K562 (cell line): ENCODE results near the gene CLDN7. TPM values are rescaled to one million over a fixed set of nuclear protein-coding genes. Genes with fewer than 3 reads are reported as not detected.

Experiments
- CEBPZ ChIP-seq: fragments of 150-350 bp; IDR thresholded peaks from 2 replicates; pipeline ENCODE4 v1.6.1; 2014; ENCODE audit warnings: low read depth, mild to moderate bottlenecking, low read length, borderline replicate concordance
- FUS ChIP-seq: fragments of 200-400 bp; formaldehyde crosslinking; optimal IDR thresholded peaks from 2 replicates; pipeline ENCODE3; 2017; ENCODE audit warnings: low read depth, low read length
- JUND ChIP-seq, 2 experiments: IDR thresholded peaks; 2 replicates in 1 of 2; 3 replicates in 1 of 2; pipeline ENCODE4 v1.6.1; 2011; ENCODE audit warnings: borderline replicate concordance in 2 of 2, low read depth in 2 of 2, low read length in 2 of 2, improper control_type of control experiment in 1 of 2, missing biosample characterization in 1 of 2, missing genetic modification characterization in 1 of 2, missing genetic modification reagents in 1 of 2
- KAT2B ChIP-seq: IDR thresholded peaks from one replicate; pipeline ENCODE4 v1.6.1; 2012; ENCODE audit warnings: low read depth, mild to moderate bottlenecking, control low read depth, inconsistent platforms, low read length, moderate library complexity
- ZBTB7A ChIP-seq: IDR thresholded peaks from 2 replicates; pipeline ENCODE4 v1.6.1; 2011; ENCODE audit warnings: low read depth, mild to moderate bottlenecking, low read length, moderate library complexity, borderline replicate concordance; ENCODE audit not compliant: control insufficient read depth
- ZC3H4 ChIP-seq: sonication (generic); formaldehyde crosslinking; IDR thresholded peaks from 2 replicates; pipeline ENCODE4 v1.9.0; 2021; ENCODE audit warnings: missing genetic modification reagents, borderline replicate concordance
- ZNF354B ChIP-seq: fragments of 250-450 bp; sonication (Bioruptor Pico); IDR thresholded peaks from 2 replicates; pipeline ENCODE4 v1.4.0; 2020
- ZNF518B ChIP-seq: fragments of 250-450 bp; sonication (Bioruptor Pico); IDR thresholded peaks from 2 replicates; pipeline ENCODE4 v1.5.0; 2021; ENCODE audit warnings: mild to moderate bottlenecking, moderate library complexity
- ZNF717 ChIP-seq: fragments of 250-450 bp; sonication (Bioruptor Pico); IDR thresholded peaks from 2 replicates; pipeline ENCODE4 v1.5.0; 2021
- ZNF764 ChIP-seq: fragments of 250-450 bp; sonication (Bioruptor Pico); IDR thresholded peaks from 2 replicates; pipeline ENCODE4 v1.4.0; 2020; ENCODE audit warnings: low read depth, mild to moderate bottlenecking, moderate library complexity
- ZNF77 ChIP-seq: fragments of 250-450 bp; sonication (Bioruptor Pico); IDR thresholded peaks from 2 replicates; pipeline ENCODE4 v1.5.0; 2020
- polyA plus RNA-seq, 8 experiments: library from polyadenylated mRNA; depleted of rRNA in 4 of 8; stranded (reverse) in 5 of 8; unstranded in 3 of 8; fragments of >200 nt; fragmentation: Nextera tagmentation in 2 of 8; fragmentation: Illumina TruSeq in 1 of 8; extraction: Ambion mirVana in 2 of 8; extraction: Trizol in 1 of 8; gene quantifications; 2 replicates each; pipeline versions ENCODE4 v1.2.1 to v1.2.3, GENCODE V29; 2011 to 2014; ENCODE audit warnings: inconsistent platforms in 1 of 8, missing spikeins in 1 of 8
- total RNA-seq, 7 experiments: library from RNA; depleted of rRNA in 6 of 7; stranded (reverse); fragments of >200 nt in 6 of 7; fragmentation: Illumina TruSeq in 2 of 7; extraction: Trizol in 2 of 7; gene quantifications; 2 replicates each; pipeline versions ENCODE4 v1.2.1 to v1.2.3, GENCODE V29; 2011 to 2021; ENCODE audit warnings: low replicate concordance in 1 of 7
- TF ChIP-seq, protein P1 (sequence below): fragments of 450-650 bp; formaldehyde crosslinking; IDR thresholded peaks from 2 replicates; pipeline ENCODE4 v1.4.0; 2020; ENCODE audit warnings: mild to moderate bottlenecking, moderate library complexity
- TF ChIP-seq, protein P2 (sequence below): fragments of 250-450 bp; sonication (Bioruptor Pico); IDR thresholded peaks from 2 replicates; pipeline ENCODE4 v1.5.0; 2020; ENCODE audit warnings: mild to moderate bottlenecking, borderline replicate concordance

CLDN7 gene
- total and polyA plus RNA-seq, 9 of the 15 experiments (the other 6 are each of a cell fraction or from before 2014, with no cell fraction given): 2.2 to 14.5 (median 7.6) TPM

GRCh38 chr17:7219812-7220592, 42.3 kb downstream of the CLDN7 start, which contains the start of the genes ACADVL and DLG4 (continued):
- TF ChIP-seq ZBTB7A (peak; percentile 81; the same call in 1 of the 2 replicates), ZNF77 (CRISPR knock-in tag) (no peak), ZNF354B (no peak), KAT2B (no peak), ZNF717 (CRISPR knock-in tag) (no peak), FUS (no peak), CEBPZ (no peak), ZC3H4 (CRISPR knock-in tag) (peak; percentile 35; the same call in 1 of the 2 replicates), ZNF764 (no peak), JUND (IDR thresholded peaks at IDR 0.05; ENCODE audit: borderline replicate concordance, low read depth, low read length) (peak; percentile 91), JUND (tag; IDR thresholded peaks at IDR 0.05; ENCODE audit: borderline replicate concordance, low read depth, low read length) (peak; percentile 69; the same call in 1 of the 3 replicates), ZNF518B (no peak)
- TF ChIP-seq, protein P1, sequence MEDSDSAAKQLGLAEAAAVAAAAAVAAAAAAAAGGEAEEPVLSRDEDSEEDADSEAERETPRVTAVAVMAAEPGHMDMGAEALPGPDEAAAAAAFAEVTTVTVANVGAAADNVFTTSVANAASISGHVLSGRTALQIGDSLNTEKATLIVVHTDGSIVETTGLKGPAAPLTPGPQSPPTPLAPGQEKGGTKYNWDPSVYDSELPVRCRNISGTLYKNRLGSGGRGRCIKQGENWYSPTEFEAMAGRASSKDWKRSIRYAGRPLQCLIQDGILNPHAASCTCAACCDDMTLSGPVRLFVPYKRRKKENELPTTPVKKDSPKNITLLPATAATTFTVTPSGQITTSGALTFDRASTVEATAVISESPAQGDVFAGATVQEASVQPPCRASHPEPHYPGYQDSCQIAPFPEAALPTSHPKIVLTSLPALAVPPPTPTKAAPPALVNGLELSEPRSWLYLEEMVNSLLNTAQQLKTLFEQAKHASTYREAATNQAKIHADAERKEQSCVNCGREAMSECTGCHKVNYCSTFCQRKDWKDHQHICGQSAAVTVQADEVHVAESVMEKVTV (CRISPR knock-in tag): no peak
- TF ChIP-seq, protein P2, sequence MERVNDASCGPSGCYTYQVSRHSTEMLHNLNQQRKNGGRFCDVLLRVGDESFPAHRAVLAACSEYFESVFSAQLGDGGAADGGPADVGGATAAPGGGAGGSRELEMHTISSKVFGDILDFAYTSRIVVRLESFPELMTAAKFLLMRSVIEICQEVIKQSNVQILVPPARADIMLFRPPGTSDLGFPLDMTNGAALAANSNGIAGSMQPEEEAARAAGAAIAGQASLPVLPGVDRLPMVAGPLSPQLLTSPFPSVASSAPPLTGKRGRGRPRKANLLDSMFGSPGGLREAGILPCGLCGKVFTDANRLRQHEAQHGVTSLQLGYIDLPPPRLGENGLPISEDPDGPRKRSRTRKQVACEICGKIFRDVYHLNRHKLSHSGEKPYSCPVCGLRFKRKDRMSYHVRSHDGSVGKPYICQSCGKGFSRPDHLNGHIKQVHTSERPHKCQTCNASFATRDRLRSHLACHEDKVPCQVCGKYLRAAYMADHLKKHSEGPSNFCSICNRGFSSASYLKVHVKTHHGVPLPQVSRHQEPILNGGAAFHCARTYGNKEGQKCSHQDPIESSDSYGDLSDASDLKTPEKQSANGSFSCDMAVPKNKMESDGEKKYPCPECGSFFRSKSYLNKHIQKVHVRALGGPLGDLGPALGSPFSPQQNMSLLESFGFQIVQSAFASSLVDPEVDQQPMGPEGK (CRISPR knock-in tag): 0 out of 2 replicates have a peak, but pooled peaks have one; percentile 15
